ENCODE data around the gene NECAB3. TPM values are rescaled to one million over a fixed set of nuclear protein-coding genes. Genes with fewer than 3 reads are reported as not detected.

Gene NECAB3
- total RNA-seq, 1 experiment from 2014 or later = 46.4 TPM

- intact Hi-C loops (cut with micrococcal nuclease; ENCODE audit: unreplicated experiment) = no loop called here
Measured at GRCh38 chr20:33684533-33685327, 10.5 kb upstream of the NECAB3 start.

GRCh38 chr20:33681728-33682353, 7.6 kb upstream of the NECAB3 start:
- no peak overlapping the region for H3K27ac ChIP-seq (ENCODE audit: low read length)
- no peaks in the 10 kb centered on the region for H3K27me3 ChIP-seq (ENCODE audit: control insufficient read depth, insufficient read depth, low read length)
- ChIA-PET POLR2A (interaction anchor here (0.5 to 0.7 kb wide), 2 partner anchors 17 to 136 kb away, joined by 3 read pairs; no protein-coding TSS in a partner anchor), CTCF (no interaction called here)
- in situ Hi-C loops (cut with HindIII; ENCODE audit: low pct_unique_long_range_greater_than_20kb, low sequenced_read_pairs) (no loop called here), intact Hi-C loops (cut with micrococcal nuclease; ENCODE audit: unreplicated experiment) (no loop called here)
- H3K4me3 ChIP-seq (ENCODE audit: low read depth in 2 of 2, low read length in 2 of 2) = no peak overlapping the region
- ATAC-seq = no peak
- no peak for TF ChIP-seq TCF7L2 (IDR thresholded peaks at IDR 0.05; ENCODE audit: low read depth, low read length)
- no peak for TF ChIP-seq SIN3A (IDR thresholded peaks at IDR 0.05; ENCODE audit: borderline replicate concordance, insufficient read depth, low read depth, low read length)
- no peak for TF ChIP-seq REST (IDR thresholded peaks at IDR 0.05; ENCODE audit: insufficient read depth in 1 of 2, low read depth in 2 of 2, low read length in 1 of 2)
- TF ChIP-seq, protein P1, sequence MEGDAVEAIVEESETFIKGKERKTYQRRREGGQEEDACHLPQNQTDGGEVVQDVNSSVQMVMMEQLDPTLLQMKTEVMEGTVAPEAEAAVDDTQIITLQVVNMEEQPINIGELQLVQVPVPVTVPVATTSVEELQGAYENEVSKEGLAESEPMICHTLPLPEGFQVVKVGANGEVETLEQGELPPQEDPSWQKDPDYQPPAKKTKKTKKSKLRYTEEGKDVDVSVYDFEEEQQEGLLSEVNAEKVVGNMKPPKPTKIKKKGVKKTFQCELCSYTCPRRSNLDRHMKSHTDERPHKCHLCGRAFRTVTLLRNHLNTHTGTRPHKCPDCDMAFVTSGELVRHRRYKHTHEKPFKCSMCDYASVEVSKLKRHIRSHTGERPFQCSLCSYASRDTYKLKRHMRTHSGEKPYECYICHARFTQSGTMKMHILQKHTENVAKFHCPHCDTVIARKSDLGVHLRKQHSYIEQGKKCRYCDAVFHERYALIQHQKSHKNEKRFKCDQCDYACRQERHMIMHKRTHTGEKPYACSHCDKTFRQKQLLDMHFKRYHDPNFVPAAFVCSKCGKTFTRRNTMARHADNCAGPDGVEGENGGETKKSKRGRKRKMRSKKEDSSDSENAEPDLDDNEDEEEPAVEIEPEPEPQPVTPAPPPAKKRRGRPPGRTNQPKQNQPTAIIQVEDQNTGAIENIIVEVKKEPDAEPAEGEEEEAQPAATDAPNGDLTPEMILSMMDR (IDR thresholded peaks at IDR 0.05) = no peak
- TF ChIP-seq POLR2AphosphoS5 (IDR thresholded peaks at IDR 0.05; ENCODE audit: low read depth, low read length) = no peak
- DNase-seq (ENCODE audit: low read depth, low spot score) = no peak
- peaks cover 6% of the 10 kb centered on the region for H3K4me1 ChIP-seq (ENCODE audit: control insufficient read depth, insufficient read depth, low read length)
- BruUV-seq (replicated peaks) = no TSS peak
- H3K36me3 ChIP-seq (ENCODE audit: control insufficient read depth, insufficient read depth, low read length) = no peaks in the 10 kb centered on the region
- no peaks in the 10 kb centered on the region for H3K9me3 ChIP-seq (ENCODE audit: control insufficient read depth, insufficient read depth, low read depth, low read length)

More at GRCh38 chr20:33684533-33685327, 10.5 kb upstream of the NECAB3 start:
- in situ Hi-C loops (cut with HindIII; ENCODE audit: low pct_unique_long_range_greater_than_20kb, low sequenced_read_pairs) = no loop called here
- Histone ChIP-seq H3K27ac (ENCODE audit: low read length) (peak overlapping the region; percentile 80), H3K9me3 (ENCODE audit: control insufficient read depth, insufficient read depth, low read depth, low read length) (no peaks in the 10 kb centered on the region), H3K4me3 (ENCODE audit: low read depth in 2 of 2, low read length in 2 of 2) (peak overlapping the region; percentile 58 to 83), H3K4me1 (ENCODE audit: control insufficient read depth, insufficient read depth, low read length) (peaks cover 6% of the 10 kb centered on the region), H3K27me3 (ENCODE audit: control insufficient read depth, insufficient read depth, low read length) (no peaks in the 10 kb centered on the region), H3K36me3 (ENCODE audit: control insufficient read depth, insufficient read depth, low read length) (no peaks in the 10 kb centered on the region)
- no peak for TF ChIP-seq REST (IDR thresholded peaks at IDR 0.05; ENCODE audit: insufficient read depth in 1 of 2, low read depth in 2 of 2, low read length in 1 of 2)
- TF ChIP-seq TCF7L2 (IDR thresholded peaks at IDR 0.05; ENCODE audit: low read depth, low read length) = no peak
- CTCF ChIA-PET = interaction anchor here (0.5 kb wide), 1 partner anchor 169 kb away, joined by 4 read pairs; no protein-coding TSS in a partner anchor
- BruUV-seq (replicated peaks) = TSS peak; percentile 69
- POLR2A ChIA-PET = no interaction called here
- DNase-seq (ENCODE audit: low read depth, low spot score) (no peak), ATAC-seq (no peak)

All from Panc1 (cell line).